Common myeloid progenitor, CD34-positive (primary cell): ENCODE measurements around the gene SPDYE3.
A peak's percentile ranks its signal among the peaks of the same experiment; 100 is the strongest.
"Not testable (repeated sequence)": the region's sequence is repeated elsewhere in the genome, so short reads cannot be mapped to it uniquely, and the experiment has no call there.

ENCODE experiments used
- CTCF ChIA-PET: fragments of 350-600 bp; sonication (Branson Sonifier 250); formaldehyde crosslinking; loops from one replicate; lab custom pipeline; 2021; ENCODE audit warnings: antibody characterized with exemption; lab: Charles Lee
- POLR2A ChIA-PET: fragments of 350-600 bp; sonication (Branson Sonifier 250); formaldehyde crosslinking; loops from one replicate; lab custom pipeline; 2021; ENCODE audit warnings: antibody characterized with exemption; lab: Charles Lee
- DNase-seq, 3 donors: peaks; one replicate each; pipeline versions ENCODE4 v3.0.0 to v3.0.0-alpha.2; 2013
- H3K27ac ChIP-seq, 2 experiments: 1 replicate in 1 of 2; 2 replicates in 1 of 2; pipeline ENCODE4 v1.7.0; 2013; ENCODE audit warnings: inconsistent platforms in 2 of 2, low read length in 2 of 2, mild to moderate bottlenecking in 2 of 2, low read depth in 1 of 2, moderate library complexity in 1 of 2; ENCODE audit not compliant: severe bottlenecking in 2 of 2, insufficient read depth in 1 of 2, poor library complexity in 1 of 2
- H3K27me3 ChIP-seq, 5 experiments: replicated peaks in 2 of 5; 1 replicate in 3 of 5; 2 replicates in 2 of 5; pipeline versions ENCODE4 v1.6.1 to v1.7.0; 2013; ENCODE audit warnings: low read length in 4 of 5, mild to moderate bottlenecking in 2 of 5, moderate library complexity in 2 of 5, inconsistent platforms in 1 of 5; ENCODE audit not compliant: insufficient read depth in 5 of 5, control insufficient read depth in 4 of 5
- H3K36me3 ChIP-seq, 4 experiments: 1 replicate in 2 of 4; 2 replicates in 2 of 4; pipeline versions ENCODE4 v1.6.1 to v1.7.0; 2013; ENCODE audit warnings: low read length in 3 of 4, control low read depth in 1 of 4, mild to moderate bottlenecking in 1 of 4; ENCODE audit not compliant: control insufficient read depth in 4 of 4, insufficient read depth in 4 of 4
- H3K4me1 ChIP-seq, 4 experiments: 1 replicate in 3 of 4; 2 replicates in 1 of 4; pipeline versions ENCODE4 v1.6.1 to v1.7.1; 2013; ENCODE audit warnings: low read length in 3 of 4, mild to moderate bottlenecking in 3 of 4, control low read depth in 1 of 4, inconsistent platforms in 1 of 4, moderate library complexity in 1 of 4; ENCODE audit not compliant: control insufficient read depth in 4 of 4, insufficient read depth in 4 of 4; ENCODE audit errors: control extremely low read depth in 1 of 4
- H3K4me3 ChIP-seq, 7 experiments: 1 replicate in 4 of 7; 2 replicates in 3 of 7; pipeline versions ENCODE4 v1.5.1 to v1.7.0; 2013; ENCODE audit warnings: mild to moderate bottlenecking in 7 of 7, low read length in 6 of 7, moderate library complexity in 6 of 7, inconsistent platforms in 2 of 7, low read depth in 2 of 7, control low read depth in 1 of 7; ENCODE audit not compliant: insufficient read depth in 4 of 7, control insufficient read depth in 1 of 7; ENCODE audit errors: extremely low read depth in 1 of 7
- H3K9me3 ChIP-seq, 5 experiments: 1 replicate in 4 of 5; 2 replicates in 1 of 5; pipeline versions ENCODE4 v1.6.1 to v1.7.1; 2013; ENCODE audit warnings: low read length in 4 of 5, mild to moderate bottlenecking in 2 of 5, inconsistent platforms in 1 of 5, low read depth in 1 of 5, moderate library complexity in 1 of 5; ENCODE audit not compliant: control insufficient read depth in 4 of 5, insufficient read depth in 2 of 5; ENCODE audit errors: control extremely low read depth in 1 of 5
- WGBS: methylation state at CpG from one replicate; pipeline ENCODE4 v1.1.5; 2013; ENCODE audit not compliant: insufficient coverage; 5-methylcytosine and 5-hydroxymethylcytosine counted together

The SPDYE3 gene

GRCh38 chr7:100344124-100344559, 36.6 kb downstream of the SPDYE3 start:
- H3K27me3 ChIP-seq, H3K4me1 ChIP-seq, H3K9me3 ChIP-seq, H3K27ac ChIP-seq, H3K4me3 ChIP-seq, POLR2A ChIA-PET, DNase-seq: not testable (repeated sequence)
- H3K36me3 ChIP-seq, result peaks cover 12 to 47% (median 32%) of the 10 kb centered on the region in 4 experiments
- WGBS, result no CpG with 5 or more reads among the region's 4 CpGs
- CTCF ChIA-PET, result interaction anchor here (1.0 to 1.8 kb wide), 2 partner anchors 10 to 212 kb away, joined by 3 to 5 read pairs; no protein-coding TSS in a partner anchor

- H3K27ac ChIP-seq, result peak overlapping the region in 1 of 2 experiments; percentile 49
- peaks cover 12 to 53% (median 35%) of the 10 kb centered on the region in 4 experiments for H3K36me3 ChIP-seq
- not testable (repeated sequence) for H3K9me3 ChIP-seq, H3K4me3 ChIP-seq, H3K27me3 ChIP-seq, H3K4me1 ChIP-seq
- WGBS, result 96% methylated on average over 5 of the region's 13 CpGs
- ChIA-PET CTCF (interaction anchor here (1.0 to 1.8 kb wide), 2 partner anchors 10 to 212 kb away, joined by 3 to 5 read pairs; no protein-coding TSS in a partner anchor), POLR2A (interaction anchor here (0.6 kb wide), 1 partner anchor 9 kb away, joined by 6 read pairs; no protein-coding TSS in a partner anchor)
- peak; percentile 53 to 71 (median 55) for DNase-seq
Observed at GRCh38 chr7:100344560-100345287, 37.2 kb downstream of the SPDYE3 start.

- ChIA-PET POLR2A (interaction anchor here (0.6 kb wide), 1 partner anchor 9 kb away, joined by 6 read pairs; no protein-coding TSS in a partner anchor), CTCF (interaction anchor here (1.0 to 2.6 kb wide), 3 partner anchors 9 to 213 kb away, joined by 3 to 15 read pairs (median 5); no protein-coding TSS in a partner anchor)
- not testable (repeated sequence) for H3K4me3 ChIP-seq, H3K9me3 ChIP-seq, H3K4me1 ChIP-seq, H3K27ac ChIP-seq, H3K27me3 ChIP-seq
- peak; percentile 45 to 62 (median 51) for DNase-seq
- no CpG with 5 or more reads among the region's 5 CpGs for WGBS
- H3K36me3 ChIP-seq, result peaks cover 12 to 57% (median 39%) of the 10 kb centered on the region in 4 experiments
Observed at GRCh38 chr7:100345288-100345672, 37.8 kb downstream of the SPDYE3 start.

GRCh38 chr7:100346921-100347320, 39.4 kb downstream of the SPDYE3 start:
- H3K4me1 ChIP-seq, result peaks cover 0 to 2% (median 1%) of the 10 kb centered on the region in 4 experiments
- POLR2A ChIA-PET, result no interaction called here
- CTCF ChIA-PET, result interaction anchor here (0.7 to 2.6 kb wide), 12 partner anchors 9 to 215 kb away, joined by 3 to 15 read pairs (median 4); partner anchors contain the start of gene PILRB
- H3K27ac ChIP-seq, result peak overlapping the region in 1 of 2 experiments; percentile 18
- no peak for DNase-seq
- peaks cover 16 to 62% (median 46%) of the 10 kb centered on the region in 4 experiments for H3K36me3 ChIP-seq
- no peak overlapping the region for H3K4me3 ChIP-seq
- no peaks in the 10 kb centered on the region for H3K9me3 ChIP-seq
- H3K27me3 ChIP-seq, result no peaks in the 10 kb centered on the region

GRCh38 chr7:100348805-100349204, 41.3 kb downstream of the SPDYE3 start:
- DNase-seq, result no peak
- CTCF ChIA-PET, result interaction anchor here (0.6 to 1.0 kb wide), 2 partner anchors 58 to 159 kb away, joined by 3 read pairs; no protein-coding TSS in a partner anchor
- POLR2A ChIA-PET, result no interaction called here

GRCh38 chr7:100349757-100350156, 42.3 kb downstream of the SPDYE3 start:
- no peak overlapping the region for H3K4me3 ChIP-seq
- ChIA-PET CTCF (no interaction called here), POLR2A (interaction anchor here (0.5 kb wide), 1 partner anchor 80 kb away, joined by 3 read pairs; the partner anchor contains the start of gene MEPCE)
- no peaks in the 10 kb centered on the region for H3K9me3 ChIP-seq
- peaks cover 0 to 1% (median under 1%) of the 10 kb centered on the region in 4 experiments for H3K4me1 ChIP-seq
- H3K36me3 ChIP-seq, result peaks cover 16 to 75% (median 58%) of the 10 kb centered on the region in 4 experiments
- no peaks in the 10 kb centered on the region for H3K27me3 ChIP-seq
- no peak overlapping the region for H3K27ac ChIP-seq
- WGBS, result 100% methylated on average over 2 of the region's 6 CpGs
- no peak for DNase-seq

More at GRCh38 chr7:100348805-100349204, 41.3 kb downstream of the SPDYE3 start:
- Histone ChIP-seq H3K27me3 (no peaks in the 10 kb centered on the region), H3K9me3 (no peaks in the 10 kb centered on the region), H3K4me3 (no peak overlapping the region), H3K27ac (no peak overlapping the region), H3K36me3 (peaks cover 16 to 67% (median 52%) of the 10 kb centered on the region in 4 experiments), H3K4me1 (peaks cover 0 to 2% (median 1%) of the 10 kb centered on the region in 4 experiments)

GRCh38 chr7:100351657-100352058, 44.2 kb downstream of the SPDYE3 start:
- DNase-seq, result no peak
- H3K4me3 ChIP-seq, result no peak overlapping the region

More at GRCh38 chr7:100351657-100352058, 44.2 kb downstream of the SPDYE3 start:
- Histone ChIP-seq H3K4me1 (peaks cover 0 to 5% (median 0%) of the 10 kb centered on the region in 4 experiments), H3K27me3 (no peaks in the 10 kb centered on the region), H3K27ac (peak overlapping the region in 1 of 2 experiments; percentile 29), H3K9me3 (no peaks in the 10 kb centered on the region), H3K36me3 (peaks cover 17 to 86% (median 68%) of the 10 kb centered on the region in 4 experiments)
- 91% methylated on average over 6 of the region's 6 CpGs for WGBS
- ChIA-PET POLR2A (no interaction called here), CTCF (no interaction called here)
